Fibroblast of the aortic adventitia (primary cell): ENCODE measurements around the gene DGCR2. TPM values are rescaled to one million over a fixed set of nuclear protein-coding genes. Genes with fewer than 3 reads are reported as not detected.

Experiments used
- DNase-seq: peaks from one replicate; pipeline ENCODE4 v3.0.0-alpha.2; 2010; ENCODE audit warnings: low read depth
- H3K4me3 ChIP-seq: 2 replicates; pipeline ENCODE4 v1.5.1; 2011; ENCODE audit warnings: low read depth, mild to moderate bottlenecking, control low read depth, low read length, moderate library complexity
- total RNA-seq: library from RNA; depleted of rRNA; stranded (reverse); fragments of >200 nt; gene quantifications from 2 replicates; pipeline ENCODE4 v1.2.3, GENCODE V29; 2012; ENCODE audit warnings: low replicate concordance
- TF ChIP-seq, protein P1 (sequence below): IDR thresholded peaks from 2 replicates; pipeline ENCODE4 v1.5.1; 2011; ENCODE audit warnings: mild to moderate bottlenecking, low read length, control low read depth, inconsistent platforms; ENCODE audit not compliant: insufficient read depth

Gene DGCR2
- 29.2 and 42.7 TPM in 2 replicates for total RNA-seq

- peak within 1 kb of the TSS; percentile 94 for H3K4me3 ChIP-seq
- TF ChIP-seq, protein P1, sequence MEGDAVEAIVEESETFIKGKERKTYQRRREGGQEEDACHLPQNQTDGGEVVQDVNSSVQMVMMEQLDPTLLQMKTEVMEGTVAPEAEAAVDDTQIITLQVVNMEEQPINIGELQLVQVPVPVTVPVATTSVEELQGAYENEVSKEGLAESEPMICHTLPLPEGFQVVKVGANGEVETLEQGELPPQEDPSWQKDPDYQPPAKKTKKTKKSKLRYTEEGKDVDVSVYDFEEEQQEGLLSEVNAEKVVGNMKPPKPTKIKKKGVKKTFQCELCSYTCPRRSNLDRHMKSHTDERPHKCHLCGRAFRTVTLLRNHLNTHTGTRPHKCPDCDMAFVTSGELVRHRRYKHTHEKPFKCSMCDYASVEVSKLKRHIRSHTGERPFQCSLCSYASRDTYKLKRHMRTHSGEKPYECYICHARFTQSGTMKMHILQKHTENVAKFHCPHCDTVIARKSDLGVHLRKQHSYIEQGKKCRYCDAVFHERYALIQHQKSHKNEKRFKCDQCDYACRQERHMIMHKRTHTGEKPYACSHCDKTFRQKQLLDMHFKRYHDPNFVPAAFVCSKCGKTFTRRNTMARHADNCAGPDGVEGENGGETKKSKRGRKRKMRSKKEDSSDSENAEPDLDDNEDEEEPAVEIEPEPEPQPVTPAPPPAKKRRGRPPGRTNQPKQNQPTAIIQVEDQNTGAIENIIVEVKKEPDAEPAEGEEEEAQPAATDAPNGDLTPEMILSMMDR: no peak
- DNase-seq: peak; percentile 94
These were observed at the start of gene DGCR2 for GRCh38 chr22:19122143-19122751. DGCR2 (minus strand) TSS chr22:19122412; CDS start chr22:19122206, 206 bp downstream.

GRCh38 chr22:19169947-19170318 lies 47.7 kb upstream of the DGCR2 start:
- no peak for DNase-seq
- TF ChIP-seq, protein P1: no peak
- peak overlapping the region; percentile 37 for H3K4me3 ChIP-seq

DNA sequence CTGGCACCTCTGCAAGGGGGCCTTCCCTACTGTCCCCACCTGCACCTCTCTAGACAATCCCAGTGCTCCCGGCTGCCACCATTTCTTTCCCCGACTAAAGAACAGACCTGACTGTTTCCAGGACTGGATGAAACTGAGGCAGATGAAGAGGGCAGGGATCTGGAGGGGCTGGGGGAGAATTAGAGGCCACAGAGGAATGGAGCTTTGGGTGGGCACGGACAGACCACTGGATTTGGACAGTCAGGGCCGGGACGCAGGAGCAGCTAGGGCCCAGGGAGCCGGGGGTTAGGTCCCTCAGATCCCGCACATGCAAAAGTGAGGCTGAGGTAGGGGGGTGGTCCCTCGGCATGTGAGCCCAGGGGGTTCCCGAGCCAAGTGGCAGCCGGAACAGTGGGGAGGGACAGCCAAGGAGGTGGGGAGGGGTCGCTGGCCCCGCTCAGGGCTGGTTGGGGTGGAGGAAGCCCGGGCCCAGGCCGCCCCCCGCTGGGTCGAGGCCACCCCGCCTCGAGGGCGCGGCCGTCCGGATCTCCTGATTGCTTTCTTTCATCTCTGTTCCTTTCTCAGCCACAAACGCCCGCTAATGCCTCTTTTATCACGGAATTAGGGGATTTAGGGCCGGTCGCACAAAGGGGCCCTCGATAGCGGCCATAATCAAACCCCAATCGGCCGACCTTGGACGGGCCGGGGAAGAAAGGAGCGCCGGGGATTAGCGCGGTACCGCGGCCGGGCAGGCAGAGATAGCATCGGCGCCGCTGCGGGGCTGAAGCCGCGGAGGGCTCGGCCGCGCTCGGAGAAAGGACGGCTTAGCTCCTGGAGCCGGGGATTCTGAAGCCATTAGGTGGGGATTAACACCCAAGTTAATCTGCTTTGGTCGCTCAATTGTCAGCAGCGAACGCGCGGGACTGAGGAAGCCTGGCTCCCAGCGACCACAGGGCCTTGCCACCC lies 47.1 kb upstream of the DGCR2 start:
- H3K4me3 ChIP-seq: peak overlapping the region; percentile 37
- TF ChIP-seq, protein P1: no peak
- DNase-seq: no peak

DNA sequence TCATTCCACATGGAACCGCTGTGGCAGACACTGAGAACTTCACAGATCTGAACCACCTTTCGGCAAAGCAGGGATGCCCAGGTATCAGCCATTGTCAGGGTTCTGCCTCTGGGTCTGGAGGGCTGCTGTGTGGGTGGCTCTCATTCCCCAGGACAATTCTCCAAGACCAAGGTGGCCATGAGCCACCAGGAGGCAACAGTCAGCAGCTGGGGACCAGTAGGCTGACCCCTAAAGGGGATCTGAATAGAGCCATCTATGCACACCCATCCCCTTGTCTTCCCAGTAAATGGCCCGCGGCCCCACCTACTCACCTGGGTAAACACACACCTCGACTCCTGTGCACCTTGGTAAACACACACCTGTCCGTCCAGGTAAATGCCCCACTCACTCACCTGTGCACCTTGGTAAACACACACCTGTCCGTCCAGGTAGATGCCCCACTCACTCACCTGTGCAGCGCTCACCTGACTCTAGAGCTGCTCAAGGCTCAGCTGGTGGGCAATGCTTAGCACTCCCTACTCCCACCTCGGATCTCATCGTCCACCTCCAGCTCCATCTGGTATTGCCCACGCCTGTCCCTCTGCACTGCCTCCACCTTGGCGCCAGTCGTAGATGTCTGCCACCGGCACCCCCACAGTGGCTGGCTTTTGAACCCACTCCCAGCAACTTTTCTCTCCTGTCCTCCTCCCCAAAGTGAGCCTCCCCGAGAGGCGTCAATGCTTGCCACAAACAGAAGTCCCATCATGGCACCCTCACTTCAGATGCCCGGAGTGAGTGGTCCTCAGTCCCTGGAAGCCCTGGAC lies 46.1 kb upstream of the DGCR2 start:
- no peak overlapping the region for H3K4me3 ChIP-seq
- DNase-seq: no peak
- TF ChIP-seq, protein P1: no peak

- TF ChIP-seq, protein P1: no peak
- H3K4me3 ChIP-seq: no peak overlapping the region
- DNase-seq: no peak
These were observed 45.1 kb upstream of the DGCR2 start for GRCh38 chr22:19167106-19167869.

GRCh38 chr22:19166421-19166820 lies 44.2 kb upstream of the DGCR2 start:
- TF ChIP-seq, protein P1: no peak
- no peak overlapping the region for H3K4me3 ChIP-seq
- no peak for DNase-seq
